WTC11 (cell line): Measurements from ENCODE around the gene ESRRG.

Experiments
- CREB1 ChIP-seq: sonication (generic); formaldehyde crosslinking; IDR thresholded peaks from 2 replicates; pipeline ENCODE4 v1.8.0; 2023; ENCODE audit warnings: mild to moderate bottlenecking, missing genetic modification reagents
- NFYB ChIP-seq: sonication (generic); formaldehyde crosslinking; conservative IDR thresholded peaks from 2 replicates; pipeline ENCODE4 v1.8.0; 2022; ENCODE audit warnings: low read depth, missing genetic modification reagents
- NR1H2 ChIP-seq: sonication (generic); formaldehyde crosslinking; IDR thresholded peaks from 2 replicates; pipeline ENCODE4 v1.9.0; 2021; ENCODE audit warnings: mild to moderate bottlenecking, moderate library complexity, missing genetic modification reagents
- ZNF317 ChIP-seq: sonication (generic); formaldehyde crosslinking; IDR thresholded peaks from 2 replicates; pipeline ENCODE4 v1.8.1; 2023; ENCODE audit warnings: low read depth, mild to moderate bottlenecking, moderate library complexity, missing genetic modification reagents, borderline replicate concordance
- TF ChIP-seq, protein P1 (sequence below): sonication (generic); formaldehyde crosslinking; IDR thresholded peaks from 2 replicates; pipeline ENCODE4 v1.8.1; 2022; ENCODE audit warnings: low read depth, mild to moderate bottlenecking, moderate library complexity, missing genetic modification reagents, borderline replicate concordance
- TF ChIP-seq, protein P2 (sequence below): sonication (generic); formaldehyde crosslinking; IDR thresholded peaks from 2 replicates; pipeline ENCODE4 v1.8.0; 2023; ENCODE audit warnings: mild to moderate bottlenecking, missing genetic modification reagents
- TF ChIP-seq, protein P3 (sequence below): fragments of 200-600 bp; IDR thresholded peaks from 2 replicates; pipeline ENCODE4 v1.8.0; 2022; ENCODE audit warnings: antibody characterized with exemption

DNA sequence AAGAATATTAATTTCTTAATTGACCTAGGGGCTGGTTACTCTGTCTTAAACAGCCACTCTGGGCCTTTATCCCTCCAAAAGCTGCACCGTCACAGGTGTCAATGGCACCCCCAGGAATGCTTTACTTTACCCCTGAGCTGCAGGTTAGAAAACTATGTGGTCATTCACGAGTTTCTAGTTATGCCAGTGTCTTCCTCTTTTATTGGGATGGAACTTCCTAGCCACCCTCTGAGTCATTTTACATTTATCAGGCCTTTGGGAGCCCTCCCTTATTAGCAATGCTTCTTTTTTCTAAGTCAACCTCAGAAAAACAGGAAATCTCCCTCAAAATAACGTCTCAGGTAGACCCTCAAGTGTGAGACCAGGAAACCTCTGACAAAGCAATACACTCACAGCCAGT lies 240.6 kb downstream of the ESRRG start:
- no peak for TF ChIP-seq NFYB (CRISPR knock-in tag)
- no peak for TF ChIP-seq NR1H2
- TF ChIP-seq, protein P1, sequence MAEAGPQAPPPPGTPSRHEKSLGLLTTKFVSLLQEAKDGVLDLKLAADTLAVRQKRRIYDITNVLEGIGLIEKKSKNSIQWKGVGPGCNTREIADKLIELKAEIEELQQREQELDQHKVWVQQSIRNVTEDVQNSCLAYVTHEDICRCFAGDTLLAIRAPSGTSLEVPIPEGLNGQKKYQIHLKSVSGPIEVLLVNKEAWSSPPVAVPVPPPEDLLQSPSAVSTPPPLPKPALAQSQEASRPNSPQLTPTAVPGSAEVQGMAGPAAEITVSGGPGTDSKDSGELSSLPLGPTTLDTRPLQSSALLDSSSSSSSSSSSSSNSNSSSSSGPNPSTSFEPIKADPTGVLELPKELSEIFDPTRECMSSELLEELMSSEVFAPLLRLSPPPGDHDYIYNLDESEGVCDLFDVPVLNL (CRISPR knock-in tag) = no peak
- TF ChIP-seq, protein P2, sequence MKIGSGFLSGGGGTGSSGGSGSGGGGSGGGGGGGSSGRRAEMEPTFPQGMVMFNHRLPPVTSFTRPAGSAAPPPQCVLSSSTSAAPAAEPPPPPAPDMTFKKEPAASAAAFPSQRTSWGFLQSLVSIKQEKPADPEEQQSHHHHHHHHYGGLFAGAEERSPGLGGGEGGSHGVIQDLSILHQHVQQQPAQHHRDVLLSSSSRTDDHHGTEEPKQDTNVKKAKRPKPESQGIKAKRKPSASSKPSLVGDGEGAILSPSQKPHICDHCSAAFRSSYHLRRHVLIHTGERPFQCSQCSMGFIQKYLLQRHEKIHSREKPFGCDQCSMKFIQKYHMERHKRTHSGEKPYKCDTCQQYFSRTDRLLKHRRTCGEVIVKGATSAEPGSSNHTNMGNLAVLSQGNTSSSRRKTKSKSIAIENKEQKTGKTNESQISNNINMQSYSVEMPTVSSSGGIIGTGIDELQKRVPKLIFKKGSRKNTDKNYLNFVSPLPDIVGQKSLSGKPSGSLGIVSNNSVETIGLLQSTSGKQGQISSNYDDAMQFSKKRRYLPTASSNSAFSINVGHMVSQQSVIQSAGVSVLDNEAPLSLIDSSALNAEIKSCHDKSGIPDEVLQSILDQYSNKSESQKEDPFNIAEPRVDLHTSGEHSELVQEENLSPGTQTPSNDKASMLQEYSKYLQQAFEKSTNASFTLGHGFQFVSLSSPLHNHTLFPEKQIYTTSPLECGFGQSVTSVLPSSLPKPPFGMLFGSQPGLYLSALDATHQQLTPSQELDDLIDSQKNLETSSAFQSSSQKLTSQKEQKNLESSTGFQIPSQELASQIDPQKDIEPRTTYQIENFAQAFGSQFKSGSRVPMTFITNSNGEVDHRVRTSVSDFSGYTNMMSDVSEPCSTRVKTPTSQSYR = no peak
- no peak for TF ChIP-seq ZNF317 (CRISPR knock-in tag)
- TF ChIP-seq, protein P3, sequence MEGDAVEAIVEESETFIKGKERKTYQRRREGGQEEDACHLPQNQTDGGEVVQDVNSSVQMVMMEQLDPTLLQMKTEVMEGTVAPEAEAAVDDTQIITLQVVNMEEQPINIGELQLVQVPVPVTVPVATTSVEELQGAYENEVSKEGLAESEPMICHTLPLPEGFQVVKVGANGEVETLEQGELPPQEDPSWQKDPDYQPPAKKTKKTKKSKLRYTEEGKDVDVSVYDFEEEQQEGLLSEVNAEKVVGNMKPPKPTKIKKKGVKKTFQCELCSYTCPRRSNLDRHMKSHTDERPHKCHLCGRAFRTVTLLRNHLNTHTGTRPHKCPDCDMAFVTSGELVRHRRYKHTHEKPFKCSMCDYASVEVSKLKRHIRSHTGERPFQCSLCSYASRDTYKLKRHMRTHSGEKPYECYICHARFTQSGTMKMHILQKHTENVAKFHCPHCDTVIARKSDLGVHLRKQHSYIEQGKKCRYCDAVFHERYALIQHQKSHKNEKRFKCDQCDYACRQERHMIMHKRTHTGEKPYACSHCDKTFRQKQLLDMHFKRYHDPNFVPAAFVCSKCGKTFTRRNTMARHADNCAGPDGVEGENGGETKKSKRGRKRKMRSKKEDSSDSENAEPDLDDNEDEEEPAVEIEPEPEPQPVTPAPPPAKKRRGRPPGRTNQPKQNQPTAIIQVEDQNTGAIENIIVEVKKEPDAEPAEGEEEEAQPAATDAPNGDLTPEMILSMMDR = no peak
- TF ChIP-seq CREB1 (CRISPR knock-in tag) = no peak
